MCF 10A (cell line): ENCODE results near the gene FRAS1. TPM values are rescaled to one million over a fixed set of nuclear protein-coding genes. Genes with fewer than 3 reads are reported as not detected.
"Not testable (repeated sequence)": the region's sequence is repeated elsewhere in the genome, so short reads cannot be mapped to it uniquely, and the experiment has no call there.

Experiments used
- BruUV-seq: library from RNA; stranded (reverse); fragments of 400-500 nt; replicated peaks from 2 replicates; lab custom pipeline; 2021; lab: Mats Ljungman, UMichigan
- CTCF ChIA-PET: fragments of 300-600 bp; sonication (Branson Sonifier 250); formaldehyde crosslinking; extraction: SDS; loops from one replicate; lab custom pipeline; 2021; ENCODE audit warnings: antibody characterized with exemption, inconsistent platforms; lab: Yijun Ruan, JAX
- POLR2A ChIA-PET: fragments of 300-600, 350-650 bp; sonication (Branson Sonifier 250); formaldehyde crosslinking; extraction: SDS; loops from one replicate; lab custom pipeline; 2020; ENCODE audit warnings: antibody characterized with exemption, inconsistent platforms; lab: Yijun Ruan, JAX
- DNase-seq: peaks from one replicate; pipeline ENCODE4 v3.0.0-alpha.2; 2018; ENCODE audit not compliant: unreplicated experiment
- H3K27ac Mint-ChIP-seq: one replicate; pipeline ENCODE4 v1.8.0; 2022; ENCODE audit warnings: mild to moderate bottlenecking, low read depth, mixed read lengths; ENCODE audit not compliant: unreplicated experiment
- H3K27me3 Mint-ChIP-seq: one replicate; pipeline ENCODE4 v1.8.0; 2022; ENCODE audit warnings: mixed read lengths; ENCODE audit not compliant: insufficient read depth, unreplicated experiment
- H3K36me3 Mint-ChIP-seq: one replicate; pipeline ENCODE4 v1.8.0; 2022; ENCODE audit warnings: mild to moderate bottlenecking, moderate library complexity, mixed read lengths; ENCODE audit not compliant: insufficient read depth, unreplicated experiment
- H3K4me1 Mint-ChIP-seq: one replicate; pipeline ENCODE4 v1.8.0; 2022; ENCODE audit warnings: mixed read lengths; ENCODE audit not compliant: insufficient read depth, unreplicated experiment
- H3K4me3 Mint-ChIP-seq: one replicate; pipeline ENCODE4 v1.8.0; 2022; ENCODE audit warnings: mild to moderate bottlenecking, moderate library complexity, mixed read lengths; ENCODE audit not compliant: unreplicated experiment
- H3K9me3 Mint-ChIP-seq: one replicate; pipeline ENCODE4 v1.8.0; 2022; ENCODE audit warnings: mixed read lengths; ENCODE audit not compliant: unreplicated experiment
- CTCF ChIP-seq: fragments of 200-600 bp; IDR thresholded peaks from one replicate; pipeline ENCODE4 v1.8.0; 2022; ENCODE audit warnings: antibody characterized with exemption, mild to moderate bottlenecking; ENCODE audit not compliant: unreplicated experiment
- intact Hi-C: fragments of 100-400 bp; cut with micrococcal nuclease; formaldehyde crosslinking; loops from 2 replicates; pipeline ENCODE4 v1.14.1; 2022
- total RNA-seq: library from RNA; stranded (reverse); gene quantifications from 2 replicates; pipeline ENCODE4 v1.2.3, GENCODE V29; 2022

The FRAS1 gene
- total RNA-seq, 1 experiment from 2014 or later, result 2.0 TPM

- Mint-ChIP-seq H3K4me1 (no peaks in the 10 kb centered on the region), H3K9me3 (no peaks in the 10 kb centered on the region), H3K27ac (no peak overlapping the region), H3K36me3 (no peaks in the 10 kb centered on the region), H3K4me3 (no peak overlapping the region), H3K27me3 (no peaks in the 10 kb centered on the region)
- ChIA-PET POLR2A (no interaction called here), CTCF (no interaction called here)
- no TSS peak for BruUV-seq
- no peak for TF ChIP-seq CTCF
- intact Hi-C loops, result no loop called here
- no peak for DNase-seq
Observed at GRCh38 chr4:78464265-78464664, 407.1 kb downstream of the FRAS1 start.

GRCh38 chr4:78467223-78467622 lies 410.1 kb downstream of the FRAS1 start:
- intact Hi-C loops, H3K4me3 Mint-ChIP-seq, H3K27ac Mint-ChIP-seq, H3K9me3 Mint-ChIP-seq, POLR2A ChIA-PET, DNase-seq, H3K36me3 Mint-ChIP-seq, H3K27me3 Mint-ChIP-seq, CTCF ChIA-PET, H3K4me1 Mint-ChIP-seq, BruUV-seq: not testable (repeated sequence)

GRCh38 chr4:78468272-78468671 lies 411.1 kb downstream of the FRAS1 start:
- Mint-ChIP-seq H3K4me3 (no peak overlapping the region), H3K9me3 (no peaks in the 10 kb centered on the region), H3K36me3 (no peaks in the 10 kb centered on the region), H3K27me3 (no peaks in the 10 kb centered on the region), H3K4me1 (no peaks in the 10 kb centered on the region), H3K27ac (no peak overlapping the region)
- ChIA-PET CTCF (interaction anchor here (0.6 to 1.9 kb wide), 3 partner anchors 13 to 156 kb away, joined by 3 to 9 read pairs (median 4); no protein-coding TSS in a partner anchor), POLR2A (no interaction called here)
- no TSS peak for BruUV-seq
- DNase-seq, result no peak
- intact Hi-C loops, result no loop called here
- no peak for TF ChIP-seq CTCF

GRCh38 chr4:78476108-78476704 lies 419.1 kb downstream of the FRAS1 start:
- Mint-ChIP-seq H3K4me1 (peaks cover 1% of the 10 kb centered on the region), H3K9me3 (no peaks in the 10 kb centered on the region), H3K27me3 (no peaks in the 10 kb centered on the region), H3K36me3 (no peaks in the 10 kb centered on the region), H3K27ac (no peak overlapping the region), H3K4me3 (no peak overlapping the region)
- intact Hi-C loops, result no loop called here
- BruUV-seq, result no TSS peak
- CTCF ChIA-PET, result interaction anchor here (0.5 to 1.2 kb wide), 2 partner anchors 50 to 1861 kb away, joined by 3 to 4 read pairs; no protein-coding TSS in a partner anchor
- POLR2A ChIA-PET, result interaction anchor here (0.8 kb wide), 1 partner anchor 51 kb away, joined by 3 read pairs; no protein-coding TSS in a partner anchor
- TF ChIP-seq CTCF, result no peak
- no peak for DNase-seq
